ENCODE results near the gene ARFGEF3. TPM values are rescaled to one million over a fixed set of nuclear protein-coding genes. Genes with fewer than 3 reads are reported as not detected.

The ARFGEF3 gene
- total RNA-seq, 1 donor: under 0.01 TPM

DNA sequence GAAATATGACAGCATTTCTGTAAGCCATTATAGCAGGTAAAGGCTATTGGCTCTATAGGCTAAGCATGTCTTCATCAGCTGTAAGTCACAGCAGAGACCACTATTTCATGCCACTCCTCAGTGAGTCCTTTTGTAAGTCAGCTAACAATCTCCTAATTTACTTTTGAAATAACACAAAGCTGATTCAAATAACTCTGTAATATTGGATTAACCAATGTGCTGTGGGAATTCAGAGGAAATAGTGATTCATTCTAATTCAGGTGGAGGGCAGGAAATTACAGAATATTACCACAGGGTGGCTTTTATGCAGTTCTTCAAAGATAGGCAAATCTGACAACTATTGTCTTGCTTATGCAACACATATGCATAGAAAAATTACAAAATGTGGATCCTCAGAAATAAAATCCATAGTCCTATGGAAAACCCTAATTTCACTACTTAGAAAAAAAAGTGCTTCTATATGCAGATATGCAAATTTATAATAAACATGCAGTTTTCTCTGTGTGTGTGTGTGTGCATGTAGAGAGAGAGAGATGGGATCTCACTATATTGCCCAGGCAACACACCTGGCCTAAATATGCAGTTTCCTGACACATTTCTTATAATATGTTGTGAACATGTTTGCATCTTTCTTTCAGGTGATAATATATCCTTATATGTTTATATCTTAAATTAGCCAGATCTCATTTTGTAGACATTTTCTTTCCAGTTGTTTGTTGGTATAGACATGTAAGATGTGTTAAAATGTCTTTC lies 211.1 kb downstream of the ARFGEF3 start:
- Histone ChIP-seq H3K27me3 (ENCODE audit: insufficient read depth, low read length) (no peaks in the 10 kb centered on the region), H3K9me3 (ENCODE audit: low read depth, low read length) (no peaks in the 10 kb centered on the region), H3K4me3 (ENCODE audit: low read length) (no peak overlapping the region), H3K4me1 (ENCODE audit: insufficient read depth, low read length) (no peaks in the 10 kb centered on the region)

- Histone ChIP-seq H3K4me1 (ENCODE audit: insufficient read depth, low read length) (no peaks in the 10 kb centered on the region), H3K27me3 (ENCODE audit: insufficient read depth, low read length) (no peaks in the 10 kb centered on the region), H3K9me3 (ENCODE audit: low read depth, low read length) (no peaks in the 10 kb centered on the region), H3K4me3 (ENCODE audit: low read length) (no peak overlapping the region)
Observed at GRCh38 chr6:138374230-138374629, 212.5 kb downstream of the ARFGEF3 start.

GRCh38 chr6:138374815-138375214 lies 213.1 kb downstream of the ARFGEF3 start:
- H3K9me3 ChIP-seq (ENCODE audit: low read depth, low read length): no peaks in the 10 kb centered on the region
- H3K27me3 ChIP-seq (ENCODE audit: insufficient read depth, low read length): no peaks in the 10 kb centered on the region
- H3K4me1 ChIP-seq (ENCODE audit: insufficient read depth, low read length): no peaks in the 10 kb centered on the region
- H3K4me3 ChIP-seq (ENCODE audit: low read length): no peak overlapping the region

DNA sequence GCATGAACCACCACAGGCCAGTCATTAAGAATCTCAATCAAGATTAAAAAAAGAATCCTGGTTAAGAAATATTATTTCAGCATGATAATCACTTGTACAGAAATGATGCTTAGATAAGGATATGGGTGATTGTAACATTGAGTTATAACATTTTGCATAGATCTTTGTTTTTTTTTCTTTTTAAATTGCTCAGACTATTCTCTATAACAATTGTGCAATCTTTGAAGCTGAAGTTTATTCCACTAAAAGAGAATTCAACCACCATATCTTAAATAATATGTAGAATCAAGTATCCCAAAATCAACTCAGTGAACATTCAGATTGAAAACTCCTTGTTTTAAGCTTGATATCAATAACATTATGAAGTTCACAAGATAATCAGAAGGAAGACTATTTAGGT lies 215.3 kb downstream of the ARFGEF3 start:
- Histone ChIP-seq H3K9me3 (ENCODE audit: low read depth, low read length) (no peaks in the 10 kb centered on the region), H3K27me3 (ENCODE audit: insufficient read depth, low read length) (no peaks in the 10 kb centered on the region), H3K4me3 (ENCODE audit: low read length) (no peak overlapping the region), H3K4me1 (ENCODE audit: insufficient read depth, low read length) (no peaks in the 10 kb centered on the region)

- Histone ChIP-seq H3K9me3 (ENCODE audit: low read depth, low read length) (no peaks in the 10 kb centered on the region), H3K4me3 (ENCODE audit: low read length) (no peak within 1 kb of the TSS)
Observed at GRCh38 chr6:138377844-138378243, 216.1 kb downstream of the ARFGEF3 start, which contains the start of gene SMIM28. SMIM28 (plus strand) TSS chr6:138377905; CDS start chr6:138378073, 168 bp downstream.

DNA sequence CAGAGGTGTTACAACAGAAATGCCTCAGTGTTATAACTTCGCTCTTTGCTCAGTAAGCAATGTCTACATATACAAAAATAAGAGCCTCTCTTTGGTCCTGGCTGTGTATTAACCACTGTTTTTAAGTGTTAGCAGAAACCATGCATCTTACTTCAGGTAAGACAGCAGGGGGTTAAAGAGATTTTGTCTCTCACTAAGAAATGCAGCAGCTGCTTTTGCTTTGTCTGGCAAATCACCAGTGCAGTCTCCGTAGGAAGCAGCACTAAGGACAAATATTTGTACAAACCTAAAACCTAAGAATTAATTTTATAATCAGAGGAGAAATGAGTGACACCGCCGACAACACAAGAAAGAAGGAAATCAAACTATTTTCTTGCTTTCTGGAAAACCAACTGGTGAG lies 216.7 kb downstream of the ARFGEF3 start:
- no peak overlapping the region for H3K4me3 ChIP-seq (ENCODE audit: low read length)
- no peaks in the 10 kb centered on the region for H3K27me3 ChIP-seq (ENCODE audit: insufficient read depth, low read length)
- no peaks in the 10 kb centered on the region for H3K9me3 ChIP-seq (ENCODE audit: low read depth, low read length)
- H3K4me1 ChIP-seq (ENCODE audit: insufficient read depth, low read length): no peaks in the 10 kb centered on the region

More at GRCh38 chr6:138377844-138378243, 216.1 kb downstream of the ARFGEF3 start, which contains the start of gene SMIM28:
- no peaks in the 10 kb centered on the region for H3K27me3 ChIP-seq (ENCODE audit: insufficient read depth, low read length)
- H3K4me1 ChIP-seq (ENCODE audit: insufficient read depth, low read length): no peaks in the 10 kb centered on the region

DNA sequence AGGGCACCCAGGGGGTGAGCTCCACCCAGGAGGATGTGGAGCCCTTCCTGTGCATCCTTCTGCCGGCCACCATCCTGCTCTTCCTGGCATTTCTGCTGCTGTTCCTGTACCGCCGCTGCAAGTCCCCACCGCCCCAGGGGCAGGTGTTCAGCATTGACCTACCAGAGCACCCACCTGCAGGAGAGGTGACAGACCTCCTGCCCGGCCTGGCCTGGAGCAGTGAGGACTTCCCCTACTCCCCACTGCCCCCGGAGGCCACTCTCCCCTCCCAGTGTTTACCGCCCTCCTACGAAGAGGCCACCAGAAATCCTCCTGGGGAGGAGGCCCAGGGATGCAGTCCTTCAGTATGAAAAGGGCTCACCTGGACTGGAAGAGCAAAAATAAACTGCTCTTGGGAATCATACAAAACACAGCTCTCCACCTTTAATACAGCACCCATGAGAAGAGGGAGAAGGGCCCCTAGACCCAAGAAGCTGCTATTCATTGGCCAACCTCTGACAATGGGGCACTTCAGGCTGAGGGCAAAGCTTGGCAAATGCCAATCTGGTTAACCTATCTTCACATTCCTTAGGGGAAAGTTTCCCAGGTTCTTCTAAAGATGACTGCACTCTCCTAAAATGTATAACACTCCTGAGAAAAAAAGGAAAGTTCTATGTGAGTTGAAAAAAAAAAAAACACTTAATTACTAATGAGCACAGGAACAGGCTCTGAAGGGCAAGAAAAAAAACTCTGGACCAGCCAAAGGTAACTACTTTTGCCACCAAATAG lies 220.9 kb downstream of the ARFGEF3 start:
- Histone ChIP-seq H3K9me3 (ENCODE audit: low read depth, low read length) (no peaks in the 10 kb centered on the region), H3K4me3 (ENCODE audit: low read length) (no peak overlapping the region), H3K4me1 (ENCODE audit: insufficient read depth, low read length) (no peaks in the 10 kb centered on the region), H3K27me3 (ENCODE audit: insufficient read depth, low read length) (no peaks in the 10 kb centered on the region)

- H3K4me3 ChIP-seq (ENCODE audit: low read length): no peak overlapping the region
- no peaks in the 10 kb centered on the region for H3K9me3 ChIP-seq (ENCODE audit: low read depth, low read length)
- no peaks in the 10 kb centered on the region for H3K27me3 ChIP-seq (ENCODE audit: insufficient read depth, low read length)
- no peaks in the 10 kb centered on the region for H3K4me1 ChIP-seq (ENCODE audit: insufficient read depth, low read length)
Observed at GRCh38 chr6:138383776-138384175, 222.0 kb downstream of the ARFGEF3 start.

GRCh38 chr6:138386897-138387296 lies 225.2 kb downstream of the ARFGEF3 start:
- no peaks in the 10 kb centered on the region for H3K9me3 ChIP-seq (ENCODE audit: low read depth, low read length)
- no peaks in the 10 kb centered on the region for H3K4me1 ChIP-seq (ENCODE audit: insufficient read depth, low read length)
- H3K4me3 ChIP-seq (ENCODE audit: low read length): no peak overlapping the region
- H3K27me3 ChIP-seq (ENCODE audit: insufficient read depth, low read length): no peaks in the 10 kb centered on the region

DNA sequence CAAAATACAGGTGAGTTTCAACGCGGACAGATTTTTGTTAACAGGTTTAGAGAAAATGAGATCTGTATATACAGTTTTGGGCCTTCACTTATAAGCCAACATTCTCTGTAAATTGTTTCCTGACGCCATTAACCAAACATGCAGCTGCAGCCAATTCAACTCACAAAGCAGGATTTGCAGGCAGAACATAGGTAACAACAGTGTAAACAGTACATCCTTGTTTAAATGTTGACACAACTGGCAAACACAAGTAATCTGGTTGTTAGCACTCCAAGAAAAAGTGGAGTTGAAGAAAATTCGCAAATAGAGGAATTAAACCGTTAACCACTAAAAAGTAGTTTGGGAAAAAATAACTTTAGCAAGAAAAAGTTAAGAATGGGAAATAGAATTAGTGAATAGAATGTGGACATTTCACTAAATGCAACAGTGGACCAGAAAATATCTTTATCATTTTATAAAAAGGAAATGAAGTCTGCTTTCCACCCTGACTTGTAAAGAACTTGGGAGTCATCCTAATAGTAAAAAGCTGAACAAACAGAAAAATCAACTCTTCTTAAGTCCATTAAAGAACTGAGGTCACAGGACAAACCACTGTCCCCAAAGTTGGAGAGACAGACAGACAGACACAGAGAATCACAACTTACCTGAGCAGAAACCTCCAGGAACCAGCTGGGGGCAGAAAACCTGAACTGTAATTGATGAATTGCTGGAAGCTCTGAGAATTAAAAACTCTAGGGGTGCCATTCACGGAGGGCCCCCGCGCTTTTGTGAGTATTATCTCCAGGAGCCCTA lies 226.0 kb downstream of the ARFGEF3 start:
- no peaks in the 10 kb centered on the region for H3K4me1 ChIP-seq (ENCODE audit: insufficient read depth, low read length)
- H3K4me3 ChIP-seq (ENCODE audit: low read length): no peak overlapping the region
- no peaks in the 10 kb centered on the region for H3K9me3 ChIP-seq (ENCODE audit: low read depth, low read length)
- no peaks in the 10 kb centered on the region for H3K27me3 ChIP-seq (ENCODE audit: insufficient read depth, low read length)

DNA sequence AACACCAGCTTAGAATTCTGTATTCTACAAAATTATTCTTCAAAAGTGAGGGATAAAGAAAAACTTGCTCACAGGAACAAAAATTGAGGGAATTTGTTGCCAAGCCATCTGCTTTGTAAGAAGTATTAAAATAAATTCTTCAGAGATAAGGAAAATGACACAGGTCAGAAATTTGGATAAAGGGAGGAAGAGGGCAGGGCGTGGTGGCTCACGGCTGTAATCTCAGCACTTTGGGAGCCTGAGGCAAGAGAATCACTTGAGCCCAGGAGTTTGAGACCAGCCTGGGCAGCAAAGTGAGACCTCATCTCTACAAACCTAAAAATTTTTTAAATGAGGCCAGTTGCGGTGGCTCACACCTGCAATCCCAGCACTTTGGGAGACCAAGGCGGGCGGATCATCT lies 227.8 kb downstream of the ARFGEF3 start:
- no peak overlapping the region for H3K4me3 ChIP-seq (ENCODE audit: low read length)
- no peaks in the 10 kb centered on the region for H3K27me3 ChIP-seq (ENCODE audit: insufficient read depth, low read length)
- peaks cover 9% of the 10 kb centered on the region for H3K4me1 ChIP-seq (ENCODE audit: insufficient read depth, low read length)
- no peaks in the 10 kb centered on the region for H3K9me3 ChIP-seq (ENCODE audit: low read depth, low read length)

Other genes with a start within 250 kb of the ARFGEF3 start
- gene PERP, start 54.5 kb upstream of the ARFGEF3 start, total RNA-seq: 0.73 TPM
- not detected for gene PBOV1, start 56.6 kb downstream of the ARFGEF3 start, total RNA-seq
- gene SMIM28, start 216.0 kb downstream of the ARFGEF3 start, total RNA-seq: not detected
- gene HEBP2, start 242.3 kb downstream of the ARFGEF3 start, total RNA-seq: 52.9 TPM

Data from mononuclear cell (primary cell).